DND-41 (cell line): Measurements from ENCODE around the gene MAGI1.

Experiments
- ATAC-seq: fragments of 200-7000 bp; cut with Tn5 transposase; 3 replicates; pipeline ENCODE4 v1.9.1; 2021; ENCODE audit warnings: low read depth; ENCODE audit not compliant: insufficient read depth
- DNase-seq: peaks from one replicate; pipeline ENCODE4 v3.0.0-alpha.2; 2020
- H2AFZ ChIP-seq: 2 replicates; pipeline ENCODE4 v1.6.0; 2012; ENCODE audit warnings: low read depth, low read length
- H3K27ac ChIP-seq: 2 replicates; pipeline ENCODE4 v1.5.1; 2012; ENCODE audit warnings: low read length, inconsistent platforms
- H3K27me3 ChIP-seq: fragments of 200-600 bp; sonication (generic); 2 replicates; pipeline ENCODE4 v1.6.0; 2012; ENCODE audit warnings: low read length, mild to moderate bottlenecking, inconsistent platforms; ENCODE audit not compliant: insufficient read depth, poor library complexity
- H3K36me3 ChIP-seq: 2 replicates; pipeline ENCODE4 v1.5.1; 2012; ENCODE audit warnings: low read length, inconsistent platforms; ENCODE audit not compliant: insufficient read depth
- H3K4me1 ChIP-seq: 2 replicates; pipeline ENCODE4 v1.5.1; 2012; ENCODE audit warnings: mild to moderate bottlenecking, low read length; ENCODE audit not compliant: insufficient read depth
- H3K4me2 ChIP-seq: 2 replicates; pipeline ENCODE4 v1.6.0; 2012; ENCODE audit warnings: mild to moderate bottlenecking, moderate library complexity, low read length, inconsistent platforms; ENCODE audit not compliant: insufficient read depth
- H3K4me3 ChIP-seq, 2 experiments: fragments of 200-600 bp in 1 of 2; shearing (Covaris generic) in 1 of 2; 2 replicates each; pipeline ENCODE4 v1.5.1; 2012 to 2016; ENCODE audit warnings: inconsistent platforms in 2 of 2, low read length in 2 of 2, mild to moderate bottlenecking in 2 of 2, low read depth in 1 of 2, moderate library complexity in 1 of 2
- H3K79me2 ChIP-seq: 2 replicates; pipeline ENCODE4 v1.6.0; 2012; ENCODE audit warnings: low read length, inconsistent platforms; ENCODE audit not compliant: insufficient read depth
- H3K9ac ChIP-seq: 2 replicates; pipeline ENCODE4 v1.6.0; 2012; ENCODE audit warnings: low read depth, mild to moderate bottlenecking, inconsistent platforms, low read length, moderate library complexity
- H3K9me3 ChIP-seq: 2 replicates; pipeline ENCODE4 v1.5.1; 2012; ENCODE audit warnings: low read length, moderate library complexity, mild to moderate bottlenecking, inconsistent platforms; ENCODE audit not compliant: insufficient read depth, severe bottlenecking
- H4K20me1 ChIP-seq: 2 replicates; pipeline ENCODE4 v1.6.0; 2012; ENCODE audit warnings: low read length; ENCODE audit not compliant: insufficient read depth
- CTCF ChIP-seq: IDR thresholded peaks from 2 replicates; pipeline ENCODE4 v1.5.1; 2012; ENCODE audit warnings: borderline replicate concordance, low read length, moderate library complexity, mild to moderate bottlenecking; ENCODE audit not compliant: poor library complexity, severe bottlenecking; ENCODE audit errors: extremely low read depth
- EZH2 ChIP-seq: IDR thresholded peaks from 3 replicates; pipeline ENCODE4 v1.6.1; 2012; ENCODE audit warnings: borderline replicate concordance, low read depth, mild to moderate bottlenecking, moderate library complexity, low read length, inconsistent platforms; ENCODE audit not compliant: severe bottlenecking

Gene MAGI1

GRCh38 chr3:65716071-65716751 lies 322.5 kb downstream of the MAGI1 start:
- H4K20me1 ChIP-seq, result no peaks in the 10 kb centered on the region
- H3K36me3 ChIP-seq, result no peaks in the 10 kb centered on the region
- H3K79me2 ChIP-seq, result no peaks in the 10 kb centered on the region
- no peaks in the 10 kb centered on the region for H3K27me3 ChIP-seq
- no peaks in the 10 kb centered on the region for H3K4me1 ChIP-seq
- no peak overlapping the region for H2AFZ ChIP-seq
- TF ChIP-seq EZH2 (no peak), CTCF (no peak)
- H3K4me2 ChIP-seq, result no peak overlapping the region
- no peak overlapping the region for H3K4me3 ChIP-seq
- no peaks in the 10 kb centered on the region for H3K9me3 ChIP-seq
- H3K9ac ChIP-seq, result no peak overlapping the region
- H3K27ac ChIP-seq, result no peak overlapping the region
- ATAC-seq, result no peak
- no peak for DNase-seq

GRCh38 chr3:65714134-65714533 lies 324.6 kb downstream of the MAGI1 start:
- no peak overlapping the region for H3K9ac ChIP-seq
- H2AFZ ChIP-seq, result no peak overlapping the region
- H3K4me3 ChIP-seq, result no peak overlapping the region
- H3K36me3 ChIP-seq, result no peaks in the 10 kb centered on the region
- H3K79me2 ChIP-seq, result no peaks in the 10 kb centered on the region
- TF ChIP-seq CTCF (no peak), EZH2 (no peak)
- no peak overlapping the region for H3K4me2 ChIP-seq
- H3K27me3 ChIP-seq, result no peaks in the 10 kb centered on the region
- no peak overlapping the region for H3K27ac ChIP-seq
- no peaks in the 10 kb centered on the region for H3K9me3 ChIP-seq
- H3K4me1 ChIP-seq, result no peaks in the 10 kb centered on the region
- ATAC-seq, result no peak
- no peaks in the 10 kb centered on the region for H4K20me1 ChIP-seq
- DNase-seq, result no peak

- no peak overlapping the region for H3K4me3 ChIP-seq
- H3K27ac ChIP-seq, result no peak overlapping the region
- H3K4me1 ChIP-seq, result no peaks in the 10 kb centered on the region
- H3K9ac ChIP-seq, result no peak overlapping the region
- ATAC-seq (no peak), DNase-seq (no peak)
- no peaks in the 10 kb centered on the region for H3K79me2 ChIP-seq
- H2AFZ ChIP-seq, result no peak overlapping the region
- H3K4me2 ChIP-seq, result no peak overlapping the region
- no peaks in the 10 kb centered on the region for H3K27me3 ChIP-seq
- no peaks in the 10 kb centered on the region for H3K9me3 ChIP-seq
- H4K20me1 ChIP-seq, result no peaks in the 10 kb centered on the region
- H3K36me3 ChIP-seq, result no peaks in the 10 kb centered on the region
- no peak for TF ChIP-seq CTCF
- TF ChIP-seq EZH2, result no peak
Measured at GRCh38 chr3:65713016-65713415, 325.7 kb downstream of the MAGI1 start.
